HEK293 (cell line): ENCODE results near the gene MXI1.

Experiments used
- CTCF ChIA-PET: fragments of 350-600 bp; formaldehyde crosslinking; extraction: SDS; loops from one replicate; lab custom pipeline; 2021; ENCODE audit warnings: antibody characterized with exemption; lab: Yijun Ruan, JAX
- POLR2A ChIA-PET: fragments of 300-600 bp; formaldehyde crosslinking; extraction: SDS; loops from one replicate; lab custom pipeline; 2020; ENCODE audit warnings: antibody characterized with exemption, inconsistent platforms; lab: Yijun Ruan, JAX
- H3K27ac ChIP-seq: fragments of 200-500 bp; sonication (Bioruptor generic); 2 replicates; pipeline ENCODE4 v1.5.1; 2014; ENCODE audit warnings: low read depth, low read length, control low read depth, inconsistent platforms; ENCODE audit errors: extremely low read depth
- H3K36me3 ChIP-seq, 2 experiments: fragments of 200-500 bp in 1 of 2; sonication (Bioruptor generic) in 1 of 2; 1 replicate in 1 of 2; 2 replicates in 1 of 2; pipeline ENCODE4 v1.5.1; 2014 to 2017; ENCODE audit warnings: inconsistent platforms in 2 of 2, low read length in 2 of 2; ENCODE audit not compliant: control insufficient read depth in 2 of 2, insufficient read depth in 1 of 2
- H3K4me1 ChIP-seq: fragments of 200-500 bp; sonication (Bioruptor generic); 2 replicates; pipeline ENCODE4 v1.5.1; 2014; ENCODE audit warnings: mild to moderate bottlenecking, low read length, inconsistent platforms; ENCODE audit not compliant: control insufficient read depth, insufficient read depth
- H3K4me3 ChIP-seq: 2 replicates; pipeline ENCODE4 v1.5.1; 2011; ENCODE audit warnings: low read depth, mild to moderate bottlenecking, control low read depth, low read length, moderate library complexity
- H3K9me3 ChIP-seq: fragments of 200-500 bp; sonication (Bioruptor generic); 2 replicates; pipeline ENCODE4 v1.5.1; 2014; ENCODE audit warnings: low read depth, low read length, inconsistent platforms; ENCODE audit not compliant: control insufficient read depth, insufficient read depth
- KLF9 ChIP-seq: fragments of 450-650 bp; formaldehyde crosslinking; IDR thresholded peaks from 2 replicates; pipeline ENCODE4 v1.5.1; 2016; ENCODE audit warnings: missing biosample characterization, missing genetic modification characterization, low read depth
- MEIS1 ChIP-seq: sonication (generic); formaldehyde crosslinking; IDR thresholded peaks from 2 replicates; pipeline ENCODE4 v1.8.1; 2022; ENCODE audit warnings: missing genetic modification reagents, mild to moderate bottlenecking, borderline replicate concordance
- SP2 ChIP-seq: fragments of 450-650 bp; formaldehyde crosslinking; IDR thresholded peaks from 2 replicates; pipeline ENCODE4 v1.5.1; 2016; ENCODE audit warnings: missing biosample characterization, missing genetic modification characterization
- TCF7L2 ChIP-seq: IDR thresholded peaks from 2 replicates; pipeline ENCODE4 v1.6.1; 2011; ENCODE audit warnings: low read depth, mild to moderate bottlenecking, inconsistent platforms, low read length, moderate library complexity, borderline replicate concordance
- ZNF10 ChIP-seq: fragments of 450-650 bp; formaldehyde crosslinking; IDR thresholded peaks from 2 replicates; pipeline ENCODE4 v1.5.1; 2017; ENCODE audit warnings: missing biosample characterization, missing genetic modification characterization
- ZNF121 ChIP-seq: fragments of 450-650 bp; formaldehyde crosslinking; IDR thresholded peaks from 2 replicates; pipeline ENCODE4 v1.5.1; 2016; ENCODE audit warnings: missing biosample characterization, missing genetic modification characterization
- ZNF16 ChIP-seq: fragments of 450-650 bp; formaldehyde crosslinking; IDR thresholded peaks from 2 replicates; pipeline ENCODE4 v1.5.1; 2016; ENCODE audit warnings: low read depth, missing biosample characterization, missing genetic modification characterization
- ZNF223 ChIP-seq: fragments of 450-650 bp; formaldehyde crosslinking; IDR thresholded peaks from 2 replicates; pipeline ENCODE4 v1.5.1; 2016; ENCODE audit warnings: missing biosample characterization, missing genetic modification characterization
- ZNF292 ChIP-seq: fragments of 450-650 bp; formaldehyde crosslinking; IDR thresholded peaks from 2 replicates; pipeline ENCODE4 v1.5.1; 2016; ENCODE audit warnings: low read depth, missing biosample characterization, missing genetic modification characterization, borderline replicate concordance
- ZNF366 ChIP-seq: fragments of 450-650 bp; formaldehyde crosslinking; conservative IDR thresholded peaks from 2 replicates; pipeline ENCODE4 v1.5.1; 2016; ENCODE audit warnings: missing biosample characterization, missing genetic modification characterization
- ZNF544 ChIP-seq: fragments of 450-650 bp; formaldehyde crosslinking; IDR thresholded peaks from 2 replicates; pipeline ENCODE4 v1.5.0; 2017; ENCODE audit warnings: missing biosample characterization, missing genetic modification characterization
- ZNF600 ChIP-seq: fragments of 450-650 bp; formaldehyde crosslinking; IDR thresholded peaks from 2 replicates; pipeline ENCODE4 v1.5.1; 2016; ENCODE audit warnings: missing biosample characterization, missing genetic modification characterization
- ZNF785 ChIP-seq: fragments of 450-650 bp; formaldehyde crosslinking; IDR thresholded peaks from 2 replicates; pipeline ENCODE4 v1.5.1; 2016; ENCODE audit warnings: missing biosample characterization, missing genetic modification characterization
- ZNF792 ChIP-seq: fragments of 450-650 bp; formaldehyde crosslinking; IDR thresholded peaks from 2 replicates; pipeline ENCODE4 v1.5.1; 2016; ENCODE audit warnings: missing biosample characterization, missing genetic modification characterization
- ZSCAN30 ChIP-seq: fragments of 450-650 bp; IDR thresholded peaks from 2 replicates; pipeline ENCODE4 v1.5.1; 2018; ENCODE audit warnings: missing biosample characterization, mild to moderate bottlenecking, missing genetic modification characterization, moderate library complexity
- TF ChIP-seq, protein P1 (sequence below): fragments of 450-650 bp; formaldehyde crosslinking; conservative IDR thresholded peaks from 2 replicates; pipeline ENCODE4 v1.5.1; 2016; ENCODE audit warnings: low read depth, missing biosample characterization, missing genetic modification characterization
- TF ChIP-seq, protein P2 (sequence below): fragments of 450-650 bp; formaldehyde crosslinking; IDR thresholded peaks from 2 replicates; pipeline ENCODE4 v1.5.1; 2016; ENCODE audit warnings: missing biosample characterization, missing genetic modification characterization
- TF ChIP-seq, protein P3 (sequence below): fragments of 450-650 bp; formaldehyde crosslinking; IDR thresholded peaks from 2 replicates; pipeline ENCODE4 v1.5.1; 2016; ENCODE audit warnings: missing biosample characterization, missing genetic modification characterization, borderline replicate concordance
- TF ChIP-seq, protein P4 (sequence below): fragments of 450-650 bp; formaldehyde crosslinking; IDR thresholded peaks from 2 replicates; pipeline ENCODE4 v1.5.1; 2017; ENCODE audit warnings: missing biosample characterization, missing genetic modification characterization
- TF ChIP-seq, protein P5 (sequence below): fragments of 450-650 bp; formaldehyde crosslinking; IDR thresholded peaks from 2 replicates; pipeline ENCODE4 v1.5.1; 2016; ENCODE audit warnings: missing biosample characterization, missing genetic modification characterization

MXI1 gene

DNA sequence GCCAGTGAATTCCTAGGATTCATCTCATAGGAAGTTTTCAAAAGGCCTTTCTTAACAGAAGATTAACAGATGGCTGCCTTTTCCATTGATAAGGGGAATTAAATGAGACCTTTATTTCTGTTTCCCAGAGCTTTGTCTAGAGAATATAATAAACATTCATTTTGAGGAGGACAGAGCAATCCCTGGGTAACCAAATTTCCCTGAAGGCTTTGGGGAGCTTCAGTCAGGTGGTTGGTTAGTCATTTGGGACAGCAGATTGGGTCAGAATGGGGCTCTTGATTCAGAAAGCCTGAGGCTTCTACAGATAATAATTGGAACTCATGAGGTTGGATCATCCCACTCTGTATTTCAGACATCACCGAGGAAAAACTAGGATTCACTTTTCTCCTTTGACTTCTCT lies 21.8 kb downstream of the MXI1 start:
- Histone ChIP-seq H3K9me3 (no peaks in the 10 kb centered on the region), H3K27ac (no peak overlapping the region), H3K4me3 (no peak overlapping the region), H3K4me1 (no peaks in the 10 kb centered on the region), H3K36me3 (peaks cover 7 to 18% of the 10 kb centered on the region in 2 experiments; a peak in 2 of 3 replicates)
- POLR2A ChIA-PET = interaction anchor here (1.0 kb wide), 1 partner anchor 18 kb away, joined by 14 read pairs; no protein-coding TSS in a partner anchor
- CTCF ChIA-PET = interaction anchor here (0.7 to 2.6 kb wide), 3 partner anchors 45 to 88 kb away, joined by 3 to 8 read pairs (median 4); no protein-coding TSS in a partner anchor
- TF ChIP-seq, protein P1, sequence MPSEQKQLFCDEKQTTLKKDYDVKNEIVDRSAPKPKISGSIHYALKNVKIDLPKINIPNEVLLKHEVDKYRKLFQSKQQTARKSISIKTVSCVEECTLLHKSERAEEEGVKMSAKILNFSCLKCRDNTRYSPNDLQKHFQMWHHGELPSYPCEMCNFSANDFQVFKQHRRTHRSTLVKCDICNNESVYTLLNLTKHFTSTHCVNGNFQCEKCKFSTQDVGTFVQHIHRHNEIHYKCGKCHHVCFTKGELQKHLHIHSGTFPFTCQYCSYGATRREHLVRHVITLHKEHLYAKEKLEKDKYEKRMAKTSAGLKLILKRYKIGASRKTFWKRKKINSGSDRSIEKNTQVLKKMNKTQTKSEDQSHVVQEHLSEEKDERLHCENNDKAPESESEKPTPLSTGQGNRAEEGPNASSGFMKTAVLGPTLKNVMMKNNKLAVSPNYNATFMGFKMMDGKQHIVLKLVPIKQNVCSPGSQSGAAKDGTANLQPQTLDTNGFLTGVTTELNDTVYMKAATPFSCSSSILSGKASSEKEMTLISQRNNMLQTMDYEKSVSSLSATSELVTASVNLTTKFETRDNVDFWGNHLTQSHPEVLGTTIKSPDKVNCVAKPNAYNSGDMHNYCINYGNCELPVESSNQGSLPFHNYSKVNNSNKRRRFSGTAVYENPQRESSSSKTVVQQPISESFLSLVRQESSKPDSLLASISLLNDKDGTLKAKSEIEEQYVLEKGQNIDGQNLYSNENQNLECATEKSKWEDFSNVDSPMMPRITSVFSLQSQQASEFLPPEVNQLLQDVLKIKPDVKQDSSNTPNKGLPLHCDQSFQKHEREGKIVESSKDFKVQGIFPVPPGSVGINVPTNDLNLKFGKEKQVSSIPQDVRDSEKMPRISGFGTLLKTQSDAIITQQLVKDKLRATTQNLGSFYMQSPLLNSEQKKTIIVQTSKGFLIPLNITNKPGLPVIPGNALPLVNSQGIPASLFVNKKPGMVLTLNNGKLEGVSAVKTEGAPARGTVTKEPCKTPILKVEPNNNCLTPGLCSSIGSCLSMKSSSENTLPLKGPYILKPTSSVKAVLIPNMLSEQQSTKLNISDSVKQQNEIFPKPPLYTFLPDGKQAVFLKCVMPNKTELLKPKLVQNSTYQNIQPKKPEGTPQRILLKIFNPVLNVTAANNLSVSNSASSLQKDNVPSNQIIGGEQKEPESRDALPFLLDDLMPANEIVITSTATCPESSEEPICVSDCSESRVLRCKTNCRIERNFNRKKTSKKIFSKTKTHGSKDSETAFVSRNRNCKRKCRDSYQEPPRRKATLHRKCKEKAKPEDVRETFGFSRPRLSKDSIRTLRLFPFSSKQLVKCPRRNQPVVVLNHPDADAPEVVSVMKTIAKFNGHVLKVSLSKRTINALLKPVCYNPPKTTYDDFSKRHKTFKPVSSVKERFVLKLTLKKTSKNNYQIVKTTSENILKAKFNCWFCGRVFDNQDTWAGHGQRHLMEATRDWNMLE (tag by site-specific recombination) = no peak
- TF ChIP-seq ZNF785 (tag by site-specific recombination) (no peak), KLF9 (tag by site-specific recombination) (no peak), ZNF600 (tag by site-specific recombination) (no peak), ZNF10 (tag by site-specific recombination) (no peak), ZNF121 (no peak), ZNF223 (tag by site-specific recombination) (no peak), ZNF366 (no peak), MEIS1 (CRISPR knock-in tag) (no peak), ZNF292 (tag by site-specific recombination) (no peak), SP2 (tag by site-specific recombination) (no peak), ZNF16 (tag by site-specific recombination) (no peak), ZNF544 (tag by site-specific recombination) (no peak), TCF7L2 (no peak), ZNF792 (tag by site-specific recombination) (no peak), ZSCAN30 (tag by site-specific recombination) (no peak)
- TF ChIP-seq, protein P2, sequence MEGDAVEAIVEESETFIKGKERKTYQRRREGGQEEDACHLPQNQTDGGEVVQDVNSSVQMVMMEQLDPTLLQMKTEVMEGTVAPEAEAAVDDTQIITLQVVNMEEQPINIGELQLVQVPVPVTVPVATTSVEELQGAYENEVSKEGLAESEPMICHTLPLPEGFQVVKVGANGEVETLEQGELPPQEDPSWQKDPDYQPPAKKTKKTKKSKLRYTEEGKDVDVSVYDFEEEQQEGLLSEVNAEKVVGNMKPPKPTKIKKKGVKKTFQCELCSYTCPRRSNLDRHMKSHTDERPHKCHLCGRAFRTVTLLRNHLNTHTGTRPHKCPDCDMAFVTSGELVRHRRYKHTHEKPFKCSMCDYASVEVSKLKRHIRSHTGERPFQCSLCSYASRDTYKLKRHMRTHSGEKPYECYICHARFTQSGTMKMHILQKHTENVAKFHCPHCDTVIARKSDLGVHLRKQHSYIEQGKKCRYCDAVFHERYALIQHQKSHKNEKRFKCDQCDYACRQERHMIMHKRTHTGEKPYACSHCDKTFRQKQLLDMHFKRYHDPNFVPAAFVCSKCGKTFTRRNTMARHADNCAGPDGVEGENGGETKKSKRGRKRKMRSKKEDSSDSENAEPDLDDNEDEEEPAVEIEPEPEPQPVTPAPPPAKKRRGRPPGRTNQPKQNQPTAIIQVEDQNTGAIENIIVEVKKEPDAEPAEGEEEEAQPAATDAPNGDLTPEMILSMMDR (tag by site-specific recombination) = no peak
- TF ChIP-seq, protein P3, sequence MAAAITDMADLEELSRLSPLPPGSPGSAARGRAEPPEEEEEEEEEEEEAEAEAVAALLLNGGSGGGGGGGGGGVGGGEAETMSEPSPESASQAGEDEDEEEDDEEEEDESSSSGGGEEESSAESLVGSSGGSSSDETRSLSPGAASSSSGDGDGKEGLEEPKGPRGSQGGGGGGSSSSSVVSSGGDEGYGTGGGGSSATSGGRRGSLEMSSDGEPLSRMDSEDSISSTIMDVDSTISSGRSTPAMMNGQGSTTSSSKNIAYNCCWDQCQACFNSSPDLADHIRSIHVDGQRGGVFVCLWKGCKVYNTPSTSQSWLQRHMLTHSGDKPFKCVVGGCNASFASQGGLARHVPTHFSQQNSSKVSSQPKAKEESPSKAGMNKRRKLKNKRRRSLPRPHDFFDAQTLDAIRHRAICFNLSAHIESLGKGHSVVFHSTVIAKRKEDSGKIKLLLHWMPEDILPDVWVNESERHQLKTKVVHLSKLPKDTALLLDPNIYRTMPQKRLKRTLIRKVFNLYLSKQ (tag by site-specific recombination) = no peak
- TF ChIP-seq, protein P4, sequence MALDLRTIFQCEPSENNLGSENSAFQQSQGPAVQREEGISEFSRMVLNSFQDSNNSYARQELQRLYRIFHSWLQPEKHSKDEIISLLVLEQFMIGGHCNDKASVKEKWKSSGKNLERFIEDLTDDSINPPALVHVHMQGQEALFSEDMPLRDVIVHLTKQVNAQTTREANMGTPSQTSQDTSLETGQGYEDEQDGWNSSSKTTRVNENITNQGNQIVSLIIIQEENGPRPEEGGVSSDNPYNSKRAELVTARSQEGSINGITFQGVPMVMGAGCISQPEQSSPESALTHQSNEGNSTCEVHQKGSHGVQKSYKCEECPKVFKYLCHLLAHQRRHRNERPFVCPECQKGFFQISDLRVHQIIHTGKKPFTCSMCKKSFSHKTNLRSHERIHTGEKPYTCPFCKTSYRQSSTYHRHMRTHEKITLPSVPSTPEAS (tag by site-specific recombination) = no peak
- TF ChIP-seq, protein P5, sequence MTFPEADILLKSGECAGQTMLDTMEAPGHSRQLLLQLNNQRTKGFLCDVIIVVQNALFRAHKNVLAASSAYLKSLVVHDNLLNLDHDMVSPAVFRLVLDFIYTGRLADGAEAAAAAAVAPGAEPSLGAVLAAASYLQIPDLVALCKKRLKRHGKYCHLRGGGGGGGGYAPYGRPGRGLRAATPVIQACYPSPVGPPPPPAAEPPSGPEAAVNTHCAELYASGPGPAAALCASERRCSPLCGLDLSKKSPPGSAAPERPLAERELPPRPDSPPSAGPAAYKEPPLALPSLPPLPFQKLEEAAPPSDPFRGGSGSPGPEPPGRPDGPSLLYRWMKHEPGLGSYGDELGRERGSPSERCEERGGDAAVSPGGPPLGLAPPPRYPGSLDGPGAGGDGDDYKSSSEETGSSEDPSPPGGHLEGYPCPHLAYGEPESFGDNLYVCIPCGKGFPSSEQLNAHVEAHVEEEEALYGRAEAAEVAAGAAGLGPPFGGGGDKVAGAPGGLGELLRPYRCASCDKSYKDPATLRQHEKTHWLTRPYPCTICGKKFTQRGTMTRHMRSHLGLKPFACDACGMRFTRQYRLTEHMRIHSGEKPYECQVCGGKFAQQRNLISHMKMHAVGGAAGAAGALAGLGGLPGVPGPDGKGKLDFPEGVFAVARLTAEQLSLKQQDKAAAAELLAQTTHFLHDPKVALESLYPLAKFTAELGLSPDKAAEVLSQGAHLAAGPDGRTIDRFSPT (tag by site-specific recombination) = no peak
